Measurements from ENCODE around the gene BMPR1A. TPM values are rescaled to one million over a fixed set of nuclear protein-coding genes. Genes with fewer than 3 reads are reported as not detected.
A peak's percentile ranks its signal among the peaks of the same experiment; 100 is the strongest.

BMPR1A gene
- total and polyA plus RNA-seq, 2 experiments from 2014 or later: 14.2 to 82.5 TPM

DNA sequence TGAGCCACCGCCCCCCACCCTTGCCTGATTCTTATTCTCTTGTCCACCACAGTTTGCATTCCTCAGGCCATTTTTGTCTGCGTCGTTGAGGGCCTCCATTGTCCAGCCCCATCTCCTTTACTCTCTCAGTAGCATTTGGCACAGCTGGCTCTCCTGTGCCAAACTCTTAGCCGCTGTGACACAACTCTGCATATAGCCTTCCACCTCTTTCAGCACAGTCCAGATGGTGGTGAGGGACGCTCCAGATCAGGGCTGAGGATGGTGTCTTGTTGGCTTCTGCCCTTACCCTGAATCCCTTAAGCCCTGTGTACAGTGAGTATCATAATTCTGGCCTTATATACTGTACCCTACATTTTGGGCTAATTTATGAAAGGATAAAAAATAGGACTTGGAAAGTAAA, 45.6 kb downstream of the BMPR1A start:
- Histone ChIP-seq H3K79me2 (replicated peaks; ENCODE audit: insufficient read depth) (peaks cover 100% of the 10 kb centered on the region), H4K20me1 (replicated peaks; ENCODE audit: insufficient read depth) (peaks cover 12% of the 10 kb centered on the region; the same call in 1 of the 2 replicates), H2AFZ (no peak overlapping the region), H3K4me3 (no peak overlapping the region), H3K36me3 (ENCODE audit: insufficient read depth) (no peaks in the 10 kb centered on the region), H3K9me2 (ENCODE audit: insufficient read depth) (no peaks in the 10 kb centered on the region), H3K4me1 (ENCODE audit: insufficient read depth) (peaks cover 70% of the 10 kb centered on the region), H3K27me3 (ENCODE audit: insufficient read depth) (no peaks in the 10 kb centered on the region), H3F3A (replicated peaks; ENCODE audit: low read depth) (0 out of 2 replicates have a peak, but pooled peaks cover 4% of the 10 kb centered on the region), H3K4me2 (no peak overlapping the region), H3K27ac (ENCODE audit: low read depth) (peak overlapping the region; percentile 57)
- TF ChIP-seq ZNF331 (CRISPR knock-in tag; IDR thresholded peaks at IDR 0.05; ENCODE audit: low read depth): no peak
- no peak for TF ChIP-seq EZH2 (IDR thresholded peaks at IDR 0.05; ENCODE audit: low read depth, unreplicated experiment)
- TF ChIP-seq JUNB (IDR thresholded peaks at IDR 0.05; ENCODE audit: unreplicated experiment): no peak
- H3K9me3 Mint-ChIP-seq: no peaks in the 10 kb centered on the region
- DNase-seq (ENCODE audit: low spot score) (peak; percentile 36), ATAC-seq (peak; percentile 42)
- peak overlapping the region; percentile 85 for H3K27ac Mint-ChIP-seq
- H3K27me3 Mint-ChIP-seq (ENCODE audit: insufficient read depth, low read depth, poor library complexity): peaks cover 16% of the 10 kb centered on the region
- no peak overlapping the region; the same call in 2 of the 3 replicates for H3K4me3 Mint-ChIP-seq
- peaks cover 4% of the 10 kb centered on the region; the same call in 2 of the 3 replicates for H3K36me3 Mint-ChIP-seq (ENCODE audit: low read depth)
- peaks cover 59% of the 10 kb centered on the region for H3K4me1 Mint-ChIP-seq

DNA sequence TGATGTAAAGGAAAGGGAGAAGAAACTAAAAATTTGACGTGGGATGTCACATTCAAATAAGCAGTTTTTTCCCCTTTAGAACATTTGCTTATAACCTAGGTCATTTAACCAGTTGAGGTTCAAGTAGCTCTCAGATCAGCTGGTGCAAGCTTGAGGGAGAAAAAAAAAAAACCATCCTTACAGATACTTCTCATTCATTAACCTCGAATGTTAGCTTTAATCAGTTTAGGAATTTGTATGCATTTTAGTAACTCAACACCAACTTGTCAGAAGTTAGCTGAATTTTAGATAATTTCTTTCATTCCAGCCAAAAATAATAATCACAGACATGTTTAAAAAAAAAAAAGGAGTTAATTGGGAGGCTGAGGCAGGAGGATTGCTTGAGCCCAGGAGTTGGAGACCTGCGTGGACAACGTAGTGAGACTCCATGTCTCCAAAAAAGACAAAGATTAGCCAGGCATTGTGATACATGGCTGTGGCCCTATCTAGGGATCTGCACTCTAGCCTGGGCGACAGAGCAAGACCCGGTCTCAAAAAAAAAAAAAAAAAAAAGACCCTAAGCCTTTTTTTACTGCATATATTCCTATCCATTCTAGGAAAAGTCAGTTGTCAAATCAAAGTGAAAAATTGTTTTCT, 46.2 kb downstream of the BMPR1A start:
- Histone ChIP-seq H4K20me1 (replicated peaks; ENCODE audit: insufficient read depth) (peaks cover 12% of the 10 kb centered on the region; the same call in 1 of the 2 replicates), H3K4me2 (no peak overlapping the region), H3K4me1 (ENCODE audit: insufficient read depth) (peaks cover 68% of the 10 kb centered on the region), H3K27me3 (ENCODE audit: insufficient read depth) (no peaks in the 10 kb centered on the region), H3K27ac (ENCODE audit: low read depth) (peak overlapping the region; percentile 57; the same call in 1 of the 2 replicates), H3K36me3 (ENCODE audit: insufficient read depth) (no peaks in the 10 kb centered on the region), H3F3A (replicated peaks; ENCODE audit: low read depth) (0 out of 2 replicates have a peak, but pooled peaks cover 4% of the 10 kb centered on the region), H3K79me2 (replicated peaks; ENCODE audit: insufficient read depth) (peaks cover 100% of the 10 kb centered on the region), H3K9me2 (ENCODE audit: insufficient read depth) (no peaks in the 10 kb centered on the region), H2AFZ (no peak overlapping the region), H3K4me3 (no peak overlapping the region)
- TF ChIP-seq, protein P1, sequence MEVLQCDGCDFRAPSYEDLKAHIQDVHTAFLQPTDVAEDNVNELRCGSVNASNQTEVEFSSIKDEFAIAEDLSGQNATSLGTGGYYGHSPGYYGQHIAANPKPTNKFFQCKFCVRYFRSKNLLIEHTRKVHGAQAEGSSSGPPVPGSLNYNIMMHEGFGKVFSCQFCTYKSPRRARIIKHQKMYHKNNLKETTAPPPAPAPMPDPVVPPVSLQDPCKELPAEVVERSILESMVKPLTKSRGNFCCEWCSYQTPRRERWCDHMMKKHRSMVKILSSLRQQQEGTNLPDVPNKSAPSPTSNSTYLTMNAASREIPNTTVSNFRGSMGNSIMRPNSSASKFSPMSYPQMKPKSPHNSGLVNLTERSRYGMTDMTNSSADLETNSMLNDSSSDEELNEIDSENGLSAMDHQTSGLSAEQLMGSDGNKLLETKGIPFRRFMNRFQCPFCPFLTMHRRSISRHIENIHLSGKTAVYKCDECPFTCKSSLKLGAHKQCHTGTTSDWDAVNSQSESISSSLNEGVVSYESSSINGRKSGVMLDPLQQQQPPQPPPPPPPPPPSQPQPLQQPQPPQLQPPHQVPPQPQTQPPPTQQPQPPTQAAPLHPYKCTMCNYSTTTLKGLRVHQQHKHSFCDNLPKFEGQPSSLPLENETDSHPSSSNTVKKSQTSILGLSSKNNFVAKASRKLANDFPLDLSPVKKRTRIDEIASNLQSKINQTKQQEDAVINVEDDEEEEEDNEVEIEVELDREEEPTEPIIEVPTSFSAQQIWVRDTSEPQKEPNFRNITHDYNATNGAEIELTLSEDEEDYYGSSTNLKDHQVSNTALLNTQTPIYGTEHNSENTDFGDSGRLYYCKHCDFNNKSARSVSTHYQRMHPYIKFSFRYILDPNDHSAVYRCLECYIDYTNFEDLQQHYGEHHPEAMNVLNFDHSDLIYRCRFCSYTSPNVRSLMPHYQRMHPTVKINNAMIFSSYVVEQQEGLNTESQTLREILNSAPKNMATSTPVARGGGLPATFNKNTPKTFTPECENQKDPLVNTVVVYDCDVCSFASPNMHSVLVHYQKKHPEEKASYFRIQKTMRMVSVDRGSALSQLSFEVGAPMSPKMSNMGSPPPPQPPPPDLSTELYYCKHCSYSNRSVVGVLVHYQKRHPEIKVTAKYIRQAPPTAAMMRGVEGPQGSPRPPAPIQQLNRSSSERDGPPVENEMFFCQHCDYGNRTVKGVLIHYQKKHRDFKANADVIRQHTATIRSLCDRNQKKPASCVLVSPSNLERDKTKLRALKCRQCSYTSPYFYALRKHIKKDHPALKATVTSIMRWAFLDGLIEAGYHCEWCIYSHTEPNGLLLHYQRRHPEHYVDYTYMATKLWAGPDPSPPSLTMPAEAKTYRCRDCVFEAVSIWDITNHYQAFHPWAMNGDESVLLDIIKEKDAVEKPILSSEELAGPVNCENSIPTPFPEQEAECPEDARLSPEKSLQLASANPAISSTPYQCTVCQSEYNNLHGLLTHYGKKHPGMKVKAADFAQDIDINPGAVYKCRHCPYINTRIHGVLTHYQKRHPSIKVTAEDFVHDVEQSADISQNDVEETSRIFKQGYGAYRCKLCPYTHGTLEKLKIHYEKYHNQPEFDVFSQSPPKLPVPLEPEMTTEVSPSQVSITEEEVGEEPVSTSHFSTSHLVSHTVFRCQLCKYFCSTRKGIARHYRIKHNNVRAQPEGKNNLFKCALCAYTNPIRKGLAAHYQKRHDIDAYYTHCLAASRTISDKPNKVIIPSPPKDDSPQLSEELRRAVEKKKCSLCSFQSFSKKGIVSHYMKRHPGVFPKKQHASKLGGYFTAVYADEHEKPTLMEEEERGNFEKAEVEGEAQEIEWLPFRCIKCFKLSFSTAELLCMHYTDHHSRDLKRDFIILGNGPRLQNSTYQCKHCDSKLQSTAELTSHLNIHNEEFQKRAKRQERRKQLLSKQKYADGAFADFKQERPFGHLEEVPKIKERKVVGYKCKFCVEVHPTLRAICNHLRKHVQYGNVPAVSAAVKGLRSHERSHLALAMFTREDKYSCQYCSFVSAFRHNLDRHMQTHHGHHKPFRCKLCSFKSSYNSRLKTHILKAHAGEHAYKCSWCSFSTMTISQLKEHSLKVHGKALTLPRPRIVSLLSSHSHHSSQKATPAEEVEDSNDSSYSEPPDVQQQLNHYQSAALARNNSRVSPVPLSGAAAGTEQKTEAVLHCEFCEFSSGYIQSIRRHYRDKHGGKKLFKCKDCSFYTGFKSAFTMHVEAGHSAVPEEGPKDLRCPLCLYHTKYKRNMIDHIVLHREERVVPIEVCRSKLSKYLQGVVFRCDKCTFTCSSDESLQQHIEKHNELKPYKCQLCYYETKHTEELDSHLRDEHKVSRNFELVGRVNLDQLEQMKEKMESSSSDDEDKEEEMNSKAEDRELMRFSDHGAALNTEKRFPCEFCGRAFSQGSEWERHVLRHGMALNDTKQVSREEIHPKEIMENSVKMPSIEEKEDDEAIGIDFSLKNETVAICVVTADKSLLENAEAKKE (CRISPR knock-in tag; IDR thresholded peaks at IDR 0.05): no peak
- peaks cover 55% of the 10 kb centered on the region for H3K4me1 Mint-ChIP-seq
- no peak for ATAC-seq
- peaks cover 16% of the 10 kb centered on the region for H3K27me3 Mint-ChIP-seq (ENCODE audit: insufficient read depth, low read depth, poor library complexity)
- no peaks in the 10 kb centered on the region for H3K9me3 Mint-ChIP-seq
- H3K4me3 Mint-ChIP-seq: no peak overlapping the region
- peaks cover 4% of the 10 kb centered on the region; the same call in 2 of the 3 replicates for H3K36me3 Mint-ChIP-seq (ENCODE audit: low read depth)
- H3K27ac Mint-ChIP-seq: peak overlapping the region; percentile 85; the same call in 1 of the 2 replicates
- DNase-seq (ENCODE audit: low spot score): no peak
